Mesenchymal stem cell (in vitro differentiated cells and primary cell): ENCODE results near the gene ZNF346.
A peak's percentile ranks its signal among the peaks of the same experiment; 100 is the strongest.

Source experiments
- DNase-seq: peaks from one replicate; pipeline ENCODE4 v3.0.0-alpha.2; 2013
- H2AFZ ChIP-seq: one replicate; pipeline ENCODE4 v1.6.1; 2013; ENCODE audit warnings: low read depth, mild to moderate bottlenecking, control low read depth, inconsistent platforms, low read length, moderate library complexity
- H2AK5ac ChIP-seq: 2 replicates; pipeline ENCODE4 v1.6.1; 2013; ENCODE audit warnings: low read length, moderate library complexity, mild to moderate bottlenecking, inconsistent platforms; ENCODE audit not compliant: severe bottlenecking
- H2BK120ac ChIP-seq: one replicate; pipeline ENCODE4 v1.6.1; 2013; ENCODE audit warnings: low read depth, mild to moderate bottlenecking, inconsistent platforms, low read length, moderate library complexity
- H2BK12ac ChIP-seq, 2 experiments: one replicate each; pipeline ENCODE4 v1.6.1; 2013; ENCODE audit warnings: inconsistent platforms in 2 of 2, low read length in 2 of 2, mild to moderate bottlenecking in 2 of 2, moderate library complexity in 2 of 2, control low read depth in 1 of 2
- H2BK15ac ChIP-seq: one replicate; pipeline ENCODE4 v1.6.1; 2013; ENCODE audit warnings: mild to moderate bottlenecking, low read depth, inconsistent platforms; ENCODE audit not compliant: poor library complexity, severe bottlenecking
- H2BK5ac ChIP-seq: 2 replicates; pipeline ENCODE4 v1.6.1; 2013; ENCODE audit warnings: low read depth, mild to moderate bottlenecking, low read length, control low read depth, inconsistent platforms; ENCODE audit not compliant: poor library complexity, severe bottlenecking
- H3K14ac ChIP-seq, 2 experiments: one replicate each; pipeline ENCODE4 v1.6.1; 2013; ENCODE audit warnings: inconsistent platforms in 2 of 2, low read length in 2 of 2, control low read depth in 1 of 2, mild to moderate bottlenecking in 1 of 2, moderate library complexity in 1 of 2
- H3K18ac ChIP-seq, 2 experiments: one replicate each; pipeline ENCODE4 v1.6.1; 2013; ENCODE audit warnings: inconsistent platforms in 2 of 2, low read length in 2 of 2, control low read depth in 1 of 2, low read depth in 1 of 2, mild to moderate bottlenecking in 1 of 2
- H3K23ac ChIP-seq, 2 experiments: one replicate each; pipeline ENCODE4 v1.6.1; 2013; ENCODE audit warnings: inconsistent platforms in 2 of 2, low read length in 2 of 2, mild to moderate bottlenecking in 2 of 2, moderate library complexity in 2 of 2, control low read depth in 1 of 2
- H3K27ac ChIP-seq: 2 replicates; pipeline ENCODE4 v1.5.1; 2013; ENCODE audit warnings: mild to moderate bottlenecking, moderate library complexity, low read length, control low read depth, inconsistent platforms; ENCODE audit not compliant: poor library complexity, severe bottlenecking
- H3K27me3 ChIP-seq, 2 experiments: 2 replicates each; pipeline versions ENCODE4 v1.6.1 to v1.7.0; 2013; ENCODE audit warnings: low read length in 2 of 2, mild to moderate bottlenecking in 2 of 2, moderate library complexity in 2 of 2, control low read depth in 1 of 2, inconsistent platforms in 1 of 2; ENCODE audit not compliant: control insufficient read depth in 1 of 2, insufficient read depth in 1 of 2
- H3K36me3 ChIP-seq, 2 experiments: 2 replicates each; pipeline versions ENCODE4 v1.6.1 to v1.7.0; 2013; ENCODE audit warnings: low read length in 2 of 2, control low read depth in 1 of 2, inconsistent platforms in 1 of 2, low read depth in 1 of 2, mild to moderate bottlenecking in 1 of 2; ENCODE audit not compliant: insufficient read depth in 2 of 2, control insufficient read depth in 1 of 2
- H3K4ac ChIP-seq, 2 experiments: one replicate each; pipeline ENCODE4 v1.6.1; 2013; ENCODE audit warnings: inconsistent platforms in 2 of 2, low read length in 2 of 2, mild to moderate bottlenecking in 2 of 2, moderate library complexity in 2 of 2, control low read depth in 1 of 2, low read depth in 1 of 2
- H3K4me1 ChIP-seq: 2 replicates; pipeline ENCODE4 v1.6.1; 2013; ENCODE audit warnings: low read depth, low read length, control low read depth; ENCODE audit not compliant: control insufficient read depth, insufficient read depth
- H3K4me2 ChIP-seq: 2 replicates; pipeline ENCODE4 v1.6.1; 2013; ENCODE audit warnings: low read length, mild to moderate bottlenecking, inconsistent platforms; ENCODE audit not compliant: poor library complexity, severe bottlenecking
- H3K4me3 ChIP-seq, 2 experiments: 2 replicates each; pipeline versions ENCODE4 v1.5.1 to v1.7.0; 2013; ENCODE audit warnings: low read length in 2 of 2, mild to moderate bottlenecking in 2 of 2, control low read depth in 1 of 2, low read depth in 1 of 2; ENCODE audit not compliant: insufficient read depth in 1 of 2
- H3K79me1 ChIP-seq: replicated peaks from 2 replicates; pipeline ENCODE4 v1.6.1; 2013; ENCODE audit warnings: mild to moderate bottlenecking, control low read depth, low read length, inconsistent platforms; ENCODE audit not compliant: poor library complexity, severe bottlenecking
- H3K9ac ChIP-seq: 2 replicates; pipeline ENCODE4 v1.7.0; 2013; ENCODE audit warnings: mild to moderate bottlenecking, low read length, moderate library complexity
- H3K9me3 ChIP-seq: 2 replicates; pipeline ENCODE4 v1.7.0; 2013; ENCODE audit warnings: mild to moderate bottlenecking, low read length; ENCODE audit not compliant: control insufficient read depth
- H4K8ac ChIP-seq: one replicate; pipeline ENCODE4 v1.6.1; 2013; ENCODE audit warnings: inconsistent platforms, mild to moderate bottlenecking, low read length, moderate library complexity
- H4K91ac ChIP-seq: one replicate; pipeline ENCODE4 v1.6.1; 2013; ENCODE audit warnings: mild to moderate bottlenecking, low read length, inconsistent platforms
- WGBS: methylation state at CpG from one replicate; pipeline ENCODE4 v1.1.7; 2013; ENCODE audit warnings: mixed read lengths; 5-methylcytosine and 5-hydroxymethylcytosine counted together

ZNF346 gene

DNA sequence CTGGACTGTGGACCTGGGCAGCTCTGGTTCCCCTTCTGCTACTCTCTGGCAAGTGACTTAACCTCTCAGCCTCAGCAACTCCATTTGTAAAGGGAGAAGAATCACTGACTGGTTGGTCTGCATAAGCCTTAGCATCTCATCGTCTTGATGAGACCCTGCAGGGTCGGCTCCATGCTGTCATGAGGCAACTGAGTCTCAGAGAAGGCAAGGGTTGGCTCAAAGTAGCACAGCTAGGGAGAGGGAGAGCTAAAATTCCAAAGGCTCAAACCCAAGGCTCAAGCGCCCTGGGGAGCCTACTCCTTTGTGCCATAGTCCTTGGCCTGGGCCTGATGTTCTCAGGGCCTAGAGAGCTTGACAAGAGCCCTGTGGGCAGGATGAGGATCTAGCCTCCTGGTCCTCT is 68.7 kb downstream of the ZNF346 start:
- Histone ChIP-seq H3K27ac (no peak overlapping the region), H2BK15ac (no peak overlapping the region), H2AK5ac (no peak overlapping the region), H4K8ac (no peak overlapping the region), H3K18ac (no peak overlapping the region), H2BK120ac (no peak overlapping the region), H2BK5ac (no peak overlapping the region), H3K9me3 (no peaks in the 10 kb centered on the region), H2BK12ac (no peak overlapping the region), H3K14ac (no peak overlapping the region), H3K27me3 (peaks cover 0 to 36% of the 10 kb centered on the region in 2 experiments), H3K23ac (no peak overlapping the region), H3K4ac (no peak overlapping the region), H3K4me2 (no peak overlapping the region), H3K9ac (no peak overlapping the region), H3K36me3 (peaks cover 0 to 63% of the 10 kb centered on the region in 2 experiments), H3K4me1 (peaks cover 67% of the 10 kb centered on the region), H3K79me1 (peaks cover 7% of the 10 kb centered on the region), H2AFZ (no peak overlapping the region), H4K91ac (no peak overlapping the region), H3K4me3 (no peak overlapping the region)
- DNase-seq, result no peak
- WGBS, result 90% methylated on average over 3 of the region's 3 CpGs

DNA sequence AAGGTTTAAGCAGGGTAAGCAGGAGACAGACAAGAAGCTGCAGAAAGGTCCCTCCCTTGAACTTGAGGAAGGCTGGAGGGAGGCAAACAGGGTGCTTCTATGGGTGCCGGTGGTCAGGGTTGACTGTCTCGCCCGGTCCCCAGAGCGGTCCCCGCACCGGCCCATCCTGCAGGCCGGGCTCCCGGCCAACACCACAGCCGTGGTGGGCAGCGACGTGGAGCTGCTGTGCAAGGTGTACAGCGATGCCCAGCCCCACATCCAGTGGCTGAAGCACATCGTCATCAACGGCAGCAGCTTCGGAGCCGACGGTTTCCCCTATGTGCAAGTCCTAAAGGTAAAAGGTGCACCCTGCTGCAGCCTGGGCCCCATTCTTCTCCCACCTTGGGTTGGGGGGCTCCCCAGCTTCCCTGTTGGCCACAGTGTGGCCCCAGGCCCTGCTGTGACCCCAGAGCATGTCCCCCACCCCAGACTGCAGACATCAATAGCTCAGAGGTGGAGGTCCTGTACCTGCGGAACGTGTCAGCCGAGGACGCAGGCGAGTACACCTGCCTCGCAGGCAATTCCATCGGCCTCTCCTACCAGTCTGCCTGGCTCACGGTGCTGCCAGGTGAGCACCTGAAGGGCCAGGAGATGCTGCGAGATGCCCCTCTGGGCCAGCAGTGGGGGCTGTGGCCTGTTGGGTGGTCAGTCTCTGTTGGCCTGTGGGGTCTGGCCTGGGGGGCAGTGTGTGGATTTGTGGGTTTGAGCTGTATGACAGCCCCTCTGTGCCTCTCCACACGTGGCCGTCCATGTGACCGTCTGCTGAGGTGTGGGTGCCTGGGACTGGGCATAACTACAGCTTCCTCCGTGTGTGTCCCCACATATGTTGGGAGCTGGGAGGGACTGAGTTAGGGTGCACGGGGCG is 69.9 kb downstream of the ZNF346 start:
- peaks cover 9% of the 10 kb centered on the region for H3K79me1 ChIP-seq
- WGBS, result 92% methylated on average over 32 of the region's 32 CpGs
- DNase-seq, result no peak
- no peaks in the 10 kb centered on the region for H3K9me3 ChIP-seq
- H3K36me3 ChIP-seq, result peaks cover 0 to 74% of the 10 kb centered on the region in 2 experiments
- no peak overlapping the region for H3K14ac ChIP-seq
- no peak overlapping the region for H3K4ac ChIP-seq
- no peak overlapping the region for H3K4me2 ChIP-seq
- no peak overlapping the region for H4K8ac ChIP-seq
- H2BK15ac ChIP-seq, result no peak overlapping the region
- no peak overlapping the region for H3K9ac ChIP-seq
- no peak overlapping the region for H3K4me3 ChIP-seq
- no peak overlapping the region for H2BK5ac ChIP-seq
- peaks cover 0 to 29% of the 10 kb centered on the region in 2 experiments for H3K27me3 ChIP-seq
- H2AFZ ChIP-seq, result no peak overlapping the region
- H2BK120ac ChIP-seq, result no peak overlapping the region
- H3K4me1 ChIP-seq, result peaks cover 64% of the 10 kb centered on the region
- H2AK5ac ChIP-seq, result no peak overlapping the region
- H3K23ac ChIP-seq, result no peak overlapping the region
- H3K18ac ChIP-seq, result no peak overlapping the region
- H2BK12ac ChIP-seq, result no peak overlapping the region
- H3K27ac ChIP-seq, result no peak overlapping the region
- H4K91ac ChIP-seq, result no peak overlapping the region

DNA sequence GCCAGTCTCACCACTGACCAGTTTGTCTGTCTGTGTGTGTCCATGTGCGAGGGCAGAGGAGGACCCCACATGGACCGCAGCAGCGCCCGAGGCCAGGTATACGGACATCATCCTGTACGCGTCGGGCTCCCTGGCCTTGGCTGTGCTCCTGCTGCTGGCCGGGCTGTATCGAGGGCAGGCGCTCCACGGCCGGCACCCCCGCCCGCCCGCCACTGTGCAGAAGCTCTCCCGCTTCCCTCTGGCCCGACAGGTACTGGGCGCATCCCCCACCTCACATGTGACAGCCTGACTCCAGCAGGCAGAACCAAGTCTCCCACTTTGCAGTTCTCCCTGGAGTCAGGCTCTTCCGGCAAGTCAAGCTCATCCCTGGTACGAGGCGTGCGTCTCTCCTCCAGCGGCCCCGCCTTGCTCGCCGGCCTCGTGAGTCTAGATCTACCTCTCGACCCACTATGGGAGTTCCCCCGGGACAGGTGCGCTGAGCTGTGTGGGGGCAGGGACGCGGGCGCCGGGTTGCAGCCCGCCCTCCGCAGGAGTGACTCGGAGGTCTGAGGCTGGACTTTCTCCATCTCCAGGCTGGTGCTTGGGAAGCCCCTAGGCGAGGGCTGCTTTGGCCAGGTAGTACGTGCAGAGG is 70.7 kb downstream of the ZNF346 start:
- no peak overlapping the region for H3K27ac ChIP-seq
- no peak overlapping the region for H3K4me2 ChIP-seq
- no peak overlapping the region for H3K18ac ChIP-seq
- peaks cover 0 to 82% of the 10 kb centered on the region in 2 experiments for H3K36me3 ChIP-seq
- H3K14ac ChIP-seq, result no peak overlapping the region
- H3K4me1 ChIP-seq, result peaks cover 68% of the 10 kb centered on the region
- no peak overlapping the region for H3K23ac ChIP-seq
- peaks cover 9% of the 10 kb centered on the region for H3K79me1 ChIP-seq
- H3K9me3 ChIP-seq, result no peaks in the 10 kb centered on the region
- H2BK5ac ChIP-seq, result no peak overlapping the region
- no peak overlapping the region for H3K4me3 ChIP-seq
- peak overlapping the region; percentile 43 for H2AK5ac ChIP-seq
- H2BK15ac ChIP-seq, result no peak overlapping the region
- H2BK12ac ChIP-seq, result no peak overlapping the region
- H3K27me3 ChIP-seq, result peaks cover 0 to 25% of the 10 kb centered on the region in 2 experiments
- WGBS, result 95% methylated on average over 40 of the region's 40 CpGs
- no peak overlapping the region for H4K8ac ChIP-seq
- no peak overlapping the region for H2BK120ac ChIP-seq
- no peak overlapping the region for H2AFZ ChIP-seq
- no peak for DNase-seq
- H3K9ac ChIP-seq, result no peak overlapping the region
- peak overlapping the region; percentile 31 for H4K91ac ChIP-seq
- H3K4ac ChIP-seq, result no peak overlapping the region

DNA sequence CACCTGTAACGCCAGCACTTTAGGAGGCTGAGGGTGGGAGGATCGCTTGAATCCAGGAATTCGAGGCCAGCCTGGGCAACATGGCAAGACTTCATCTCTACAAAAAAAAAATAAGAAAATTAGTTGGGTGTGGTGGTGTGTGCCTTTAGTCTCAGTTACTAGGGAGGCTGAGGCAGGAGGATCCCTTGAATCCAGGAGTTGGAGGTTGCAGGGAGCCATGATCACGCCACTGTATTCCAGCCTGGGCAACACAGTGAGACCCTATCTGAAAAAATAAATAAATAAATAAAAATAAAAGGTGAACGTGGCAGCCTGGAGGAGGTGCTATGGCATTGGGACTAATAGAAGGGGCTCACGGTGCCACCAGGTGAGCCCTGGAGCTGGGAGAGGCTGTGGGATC is 71.3 kb downstream of the ZNF346 start:
- DNase-seq, result no peak
- Histone ChIP-seq H3K4me1 (peaks cover 69% of the 10 kb centered on the region), H2AK5ac (peak overlapping the region; percentile 43), H3K4me2 (no peak overlapping the region), H2BK120ac (peak overlapping the region; percentile 35), H4K8ac (no peak overlapping the region), H3K27ac (peak overlapping the region; percentile 74), H3K9ac (no peak overlapping the region), H2BK12ac (no peak overlapping the region), H2AFZ (no peak overlapping the region), H3K79me1 (peaks cover 9% of the 10 kb centered on the region), H3K18ac (no peak overlapping the region), H3K27me3 (peaks cover 0 to 25% of the 10 kb centered on the region in 2 experiments), H2BK5ac (no peak overlapping the region), H4K91ac (no peak overlapping the region), H3K23ac (no peak overlapping the region), H3K4ac (no peak overlapping the region), H3K36me3 (peaks cover 0 to 85% of the 10 kb centered on the region in 2 experiments), H3K4me3 (no peak overlapping the region), H3K9me3 (no peaks in the 10 kb centered on the region), H3K14ac (no peak overlapping the region), H2BK15ac (no peak overlapping the region)
- WGBS, result 97% methylated on average over 3 of the region's 6 CpGs
